ENCODE measurements around the gene CCN6. TPM values are rescaled to one million over a fixed set of nuclear protein-coding genes. Genes with fewer than 3 reads are reported as not detected.

Gene CCN6
- polyA plus RNA-seq, 1 experiment, result not detected

DNA sequence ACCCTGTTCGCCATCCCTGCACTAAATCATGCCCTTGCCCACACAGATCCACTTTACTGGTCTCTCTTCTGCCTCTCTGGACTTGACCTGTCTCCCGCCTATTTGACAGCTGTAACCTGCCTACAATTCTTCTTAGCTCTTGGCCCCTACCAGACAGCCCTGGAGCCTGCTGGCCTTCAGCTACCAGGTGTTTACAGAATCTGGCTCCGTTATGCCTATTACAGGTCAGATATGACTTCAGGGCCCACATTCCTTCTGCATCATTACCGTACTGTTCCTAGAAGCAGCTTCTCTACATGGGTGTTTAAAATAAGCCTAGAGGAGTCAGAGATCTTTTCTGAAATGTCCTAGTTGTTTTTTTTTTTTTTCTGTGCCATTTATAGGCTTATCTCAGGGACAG is 45.4 kb upstream of the CCN6 start:
- no peak for DNase-seq (ENCODE audit: low read depth, low spot score)
- Histone ChIP-seq H3K27ac (ENCODE audit: low read depth, low read length) (no peak overlapping the region), H3K9me3 (ENCODE audit: control insufficient read depth, insufficient read depth, low read length) (no peaks in the 10 kb centered on the region), H3K27me3 (ENCODE audit: control insufficient read depth, insufficient read depth, low read length) (no peaks in the 10 kb centered on the region), H3K4me3 (ENCODE audit: low read depth, low read length) (no peak overlapping the region)
- TF ChIP-seq, protein P1, sequence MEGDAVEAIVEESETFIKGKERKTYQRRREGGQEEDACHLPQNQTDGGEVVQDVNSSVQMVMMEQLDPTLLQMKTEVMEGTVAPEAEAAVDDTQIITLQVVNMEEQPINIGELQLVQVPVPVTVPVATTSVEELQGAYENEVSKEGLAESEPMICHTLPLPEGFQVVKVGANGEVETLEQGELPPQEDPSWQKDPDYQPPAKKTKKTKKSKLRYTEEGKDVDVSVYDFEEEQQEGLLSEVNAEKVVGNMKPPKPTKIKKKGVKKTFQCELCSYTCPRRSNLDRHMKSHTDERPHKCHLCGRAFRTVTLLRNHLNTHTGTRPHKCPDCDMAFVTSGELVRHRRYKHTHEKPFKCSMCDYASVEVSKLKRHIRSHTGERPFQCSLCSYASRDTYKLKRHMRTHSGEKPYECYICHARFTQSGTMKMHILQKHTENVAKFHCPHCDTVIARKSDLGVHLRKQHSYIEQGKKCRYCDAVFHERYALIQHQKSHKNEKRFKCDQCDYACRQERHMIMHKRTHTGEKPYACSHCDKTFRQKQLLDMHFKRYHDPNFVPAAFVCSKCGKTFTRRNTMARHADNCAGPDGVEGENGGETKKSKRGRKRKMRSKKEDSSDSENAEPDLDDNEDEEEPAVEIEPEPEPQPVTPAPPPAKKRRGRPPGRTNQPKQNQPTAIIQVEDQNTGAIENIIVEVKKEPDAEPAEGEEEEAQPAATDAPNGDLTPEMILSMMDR (IDR thresholded peaks at IDR 0.05; ENCODE audit: low read depth, low read length), result no peak
- ChIA-PET POLR2A (interaction anchor here (1.2 kb wide), 1 partner anchor 296 kb away, joined by 3 read pairs; no protein-coding TSS in a partner anchor), CTCF (interaction anchor here (0.6 to 2.3 kb wide), 3 partner anchors 35 to 298 kb away, joined by 4 to 8 read pairs (median 5); no protein-coding TSS in a partner anchor)

DNA sequence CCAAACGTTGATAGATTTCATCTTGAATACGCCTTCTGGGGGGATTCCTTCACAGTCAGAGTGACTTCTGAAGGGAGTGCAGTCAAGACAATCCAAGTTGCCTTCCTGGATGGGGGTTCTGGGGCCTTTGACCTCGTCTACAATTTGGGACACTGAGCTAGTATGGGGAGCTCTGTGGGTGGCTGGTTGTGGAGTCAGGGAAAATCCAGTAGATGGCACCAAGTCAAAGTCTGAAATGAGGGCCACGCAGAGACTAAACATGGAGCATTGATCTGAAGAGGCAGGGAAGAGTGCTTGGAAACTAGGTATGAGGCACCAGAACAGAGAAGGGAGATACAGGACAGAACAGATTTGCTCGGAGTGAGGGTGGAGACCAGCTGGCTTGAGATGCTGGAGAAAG is 43.6 kb upstream of the CCN6 start:
- TF ChIP-seq, protein P1 (IDR thresholded peaks at IDR 0.05; ENCODE audit: low read depth, low read length), result no peak
- H3K9me3 ChIP-seq (ENCODE audit: control insufficient read depth, insufficient read depth, low read length), result no peaks in the 10 kb centered on the region
- H3K27me3 ChIP-seq (ENCODE audit: control insufficient read depth, insufficient read depth, low read length), result no peaks in the 10 kb centered on the region
- DNase-seq (ENCODE audit: low read depth, low spot score), result no peak
- no peak overlapping the region for H3K4me3 ChIP-seq (ENCODE audit: low read depth, low read length)
- ChIA-PET POLR2A (no interaction called here), CTCF (interaction anchor here (0.5 to 1.6 kb wide), 3 partner anchors 18 to 300 kb away, joined by 3 to 5 read pairs (median 4); no protein-coding TSS in a partner anchor)
- no peak overlapping the region for H3K27ac ChIP-seq (ENCODE audit: low read depth, low read length)

DNA sequence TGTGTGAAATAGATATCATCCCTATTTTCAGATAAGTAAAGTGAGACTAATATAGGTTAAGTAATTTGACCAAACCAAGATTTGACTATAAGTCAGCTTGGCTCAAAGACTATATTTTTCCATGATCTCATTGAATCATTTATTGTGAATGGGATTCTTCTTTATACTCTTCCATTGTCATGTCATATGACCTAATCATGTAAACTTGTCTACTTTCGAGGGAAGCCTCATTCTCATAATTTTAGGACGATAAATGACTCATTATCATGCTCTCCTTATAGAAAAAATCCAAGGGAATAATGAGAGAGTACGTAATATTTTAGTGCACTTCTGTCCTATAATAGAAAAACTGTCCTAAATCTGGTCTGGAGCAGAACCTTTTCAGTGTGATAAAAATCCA is 40.9 kb upstream of the CCN6 start:
- TF ChIP-seq, protein P1 (IDR thresholded peaks at IDR 0.05; ENCODE audit: low read depth, low read length), result no peak
- ChIA-PET CTCF (no interaction called here), POLR2A (no interaction called here)
- Histone ChIP-seq H3K9me3 (ENCODE audit: control insufficient read depth, insufficient read depth, low read length) (no peaks in the 10 kb centered on the region), H3K4me3 (ENCODE audit: low read depth, low read length) (no peak overlapping the region), H3K27me3 (ENCODE audit: control insufficient read depth, insufficient read depth, low read length) (no peaks in the 10 kb centered on the region), H3K27ac (ENCODE audit: low read depth, low read length) (no peak overlapping the region)
- no peak for DNase-seq (ENCODE audit: low read depth, low spot score)

DNA sequence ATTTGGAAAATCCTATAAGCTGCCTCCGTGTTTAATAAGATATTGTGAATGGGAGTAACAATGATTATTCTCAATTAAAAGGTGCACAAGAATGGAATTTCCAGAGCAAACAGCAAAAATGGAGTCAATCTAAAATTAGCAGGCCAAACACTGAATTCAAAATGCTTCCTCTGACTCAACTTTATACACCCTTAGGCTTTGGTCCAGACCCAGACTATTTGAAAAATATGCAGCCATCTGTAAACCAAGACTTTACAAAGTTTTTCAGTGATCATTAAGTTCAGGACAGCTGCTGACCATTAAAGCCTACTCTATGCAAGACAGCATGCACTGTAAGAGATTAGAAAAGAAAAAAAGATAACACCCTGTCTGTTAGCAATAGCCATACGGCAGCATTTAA is 39.4 kb upstream of the CCN6 start:
- Histone ChIP-seq H3K27ac (ENCODE audit: low read depth, low read length) (no peak overlapping the region), H3K9me3 (ENCODE audit: control insufficient read depth, insufficient read depth, low read length) (no peaks in the 10 kb centered on the region), H3K4me3 (ENCODE audit: low read depth, low read length) (no peak overlapping the region), H3K27me3 (ENCODE audit: control insufficient read depth, insufficient read depth, low read length) (no peaks in the 10 kb centered on the region)
- TF ChIP-seq, protein P1 (IDR thresholded peaks at IDR 0.05; ENCODE audit: low read depth, low read length), result no peak
- peak; percentile 58 for DNase-seq (ENCODE audit: low read depth, low spot score)
- ChIA-PET CTCF (interaction anchor here (0.6 to 5.3 kb wide), 4 partner anchors 14 to 202 kb away, joined by 3 to 20 read pairs (median 6); no protein-coding TSS in a partner anchor), POLR2A (no interaction called here)

DNA sequence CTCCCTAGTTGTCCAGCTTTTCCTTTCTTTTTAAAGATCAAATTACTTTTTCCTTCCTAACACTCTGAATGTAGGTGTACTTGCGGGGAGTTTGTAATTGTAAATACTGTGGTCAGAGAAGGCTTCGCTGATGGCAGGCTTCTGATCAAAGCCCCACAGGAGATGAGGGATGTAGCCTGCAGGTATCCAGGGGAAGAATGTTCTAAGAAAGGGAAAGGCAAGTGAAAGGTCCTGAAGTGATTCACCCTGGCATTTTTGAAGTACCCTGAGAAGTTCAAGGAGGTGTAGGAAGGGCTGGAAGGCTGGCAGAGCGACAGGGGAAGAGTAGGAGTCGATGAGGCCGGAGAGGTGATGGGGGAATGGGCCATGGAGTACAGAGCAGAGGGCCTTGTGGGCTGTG is 38.2 kb upstream of the CCN6 start:
- Histone ChIP-seq H3K27me3 (ENCODE audit: control insufficient read depth, insufficient read depth, low read length) (no peaks in the 10 kb centered on the region), H3K9me3 (ENCODE audit: control insufficient read depth, insufficient read depth, low read length) (no peaks in the 10 kb centered on the region), H3K27ac (ENCODE audit: low read depth, low read length) (no peak overlapping the region), H3K4me3 (ENCODE audit: low read depth, low read length) (no peak overlapping the region)
- POLR2A ChIA-PET, result no interaction called here
- TF ChIP-seq, protein P1 (IDR thresholded peaks at IDR 0.05; ENCODE audit: low read depth, low read length), result no peak
- CTCF ChIA-PET, result interaction anchor here (1.7 to 5.3 kb wide), 3 partner anchors 12 to 28 kb away, joined by 6 to 20 read pairs (median 7); no protein-coding TSS in a partner anchor
- DNase-seq (ENCODE audit: low read depth, low spot score), result no peak
